ENCODE data around the gene SRD5A2. TPM values are rescaled to one million over a fixed set of nuclear protein-coding genes. Genes with fewer than 3 reads are reported as not detected.

SRD5A2 gene
- total RNA-seq, 1 experiment from 2014 or later = not detected

- ChIA-PET POLR2A (no interaction called here), RAD21 (ENCODE audit: low non-redundant PET in 1 of 2, low total read pairs in 2 of 2, uncharacterized antibody in 2 of 2, unreplicated experiment in 2 of 2) (no interaction called here), CTCF (no interaction called here)
- no TSS peak for BruUV-seq (replicated peaks)
- Histone ChIP-seq H3K36me3 (ENCODE audit: control insufficient read depth in 1 of 2, insufficient read depth in 2 of 2, low read length in 2 of 2) (no peaks in the 10 kb centered on the region), H3K4me2 (ENCODE audit: low read length) (no peak overlapping the region), H3K9me2 (ENCODE audit: insufficient read depth) (no peaks in the 10 kb centered on the region), H3K9me3 (ENCODE audit: control insufficient read depth in 1 of 2, insufficient read depth in 1 of 2, low read depth in 1 of 2, low read length in 2 of 2) (no peaks in the 10 kb centered on the region), H3K27ac (ENCODE audit: low read depth, low read length) (no peak overlapping the region), H3K27me3 (ENCODE audit: insufficient read depth, low read length) (peaks cover 24% of the 10 kb centered on the region), H3K79me2 (ENCODE audit: insufficient read depth, low read length) (no peaks in the 10 kb centered on the region), H4K20me1 (ENCODE audit: insufficient read depth) (no peaks in the 10 kb centered on the region), H3K4me3 (replicated peaks in 1 of 2; ENCODE audit: low read depth in 1 of 2, low read length in 2 of 2) (no peak overlapping the region), H2AFZ (ENCODE audit: low read depth, low read length, poor library complexity, severe bottlenecking) (no peak overlapping the region), H3K4me1 (ENCODE audit: control insufficient read depth in 1 of 2, insufficient read depth in 2 of 2, low read length in 2 of 2) (no peaks in the 10 kb centered on the region), H3K9ac (ENCODE audit: low read length) (no peak overlapping the region)
- TF ChIP-seq SP1 (IDR thresholded peaks at IDR 0.05; ENCODE audit: low read depth) (no peak), POLR2A (IDR thresholded peaks at IDR 0.05; ENCODE audit: borderline replicate concordance, extremely low read depth, insufficient read depth, insufficient read length) (no peak), MAX (IDR thresholded peaks at IDR 0.05) (no peak), CTCF (IDR thresholded peaks at IDR 0.05 in 2 of 3, conservative IDR thresholded peaks at IDR 0.05 in 1 of 3; ENCODE audit: borderline replicate concordance in 1 of 3, insufficient read depth in 1 of 3, low read depth in 2 of 3, low read length in 2 of 3) (no peak), SIN3A (IDR thresholded peaks at IDR 0.05; ENCODE audit: low read depth) (no peak), ATF3 (IDR thresholded peaks at IDR 0.05) (no peak), YY1 (IDR thresholded peaks at IDR 0.05; ENCODE audit: extremely low read depth, insufficient replicate concordance, low read depth, low read length) (no peak), ELF1 (IDR thresholded peaks at IDR 0.05; ENCODE audit: borderline replicate concordance, low read depth) (no peak), EGR1 (IDR thresholded peaks at IDR 0.05; ENCODE audit: low read depth) (no peak), SRF (IDR thresholded peaks at IDR 0.05; ENCODE audit: low read depth) (no peak), REST (IDR thresholded peaks at IDR 0.05; ENCODE audit: low read depth) (no peak)
- DNase-seq (ENCODE audit: low read depth, low spot score) (no peak), ATAC-seq (no peak)
- intact Hi-C loops (cut with micrococcal nuclease) = no loop called here
Observed at GRCh38 chr2:31579996-31580320, 780 bp downstream of the SRD5A2 start.

All from HCT116 (cell line).